B cell (primary cell): ENCODE measurements around the gene FKBP1B. TPM values are rescaled to one million over a fixed set of nuclear protein-coding genes. Genes with fewer than 3 reads are reported as not detected.

ENCODE experiments used
- ATAC-seq: fragments of 200-7000 bp; cut with Tn5 transposase; one replicate; pipeline ENCODE4 v1.10.0; 2021; ENCODE audit warnings: low read depth, mild to moderate bottlenecking, moderate number of reproducible peaks, moderate library complexity
- CTCF ChIA-PET: fragments of 350-600 bp; sonication (Branson Sonifier 250); formaldehyde crosslinking; loops from one replicate; lab custom pipeline; 2021; ENCODE audit warnings: antibody characterized with exemption, inconsistent platforms; lab: Charles Lee
- POLR2A ChIA-PET: fragments of 350-600 bp; sonication (Branson Sonifier 250); formaldehyde crosslinking; loops from one replicate; lab custom pipeline; 2021; ENCODE audit warnings: antibody characterized with exemption; lab: Charles Lee
- DNase-seq: peaks from one replicate; pipeline ENCODE4 v3.0.0; 2013
- H2AFZ ChIP-seq: 2 replicates; pipeline ENCODE4 v1.6.1; 2012; ENCODE audit warnings: mild to moderate bottlenecking, low read depth, low read length; ENCODE audit not compliant: insufficient read depth, poor library complexity, severe bottlenecking
- H3K27ac ChIP-seq, 2 donors: 1 replicate in 1 of 2; 2 replicates in 1 of 2; pipeline ENCODE4 v1.5.1; 2012 to 2013; ENCODE audit warnings: low read length in 2 of 2, mild to moderate bottlenecking in 2 of 2, moderate library complexity in 1 of 2
- H3K27me3 ChIP-seq, 4 experiments: fragments of 200-600 bp in 1 of 4; sonication (generic) in 1 of 4; replicated peaks in 1 of 4; 1 replicate in 2 of 4; 2 replicates in 2 of 4; pipeline versions ENCODE4 v1.6.1 to v1.7.0; 2013 to 2016; ENCODE audit warnings: low read length in 3 of 4, mild to moderate bottlenecking in 2 of 4, mixed read lengths in 1 of 4, moderate library complexity in 1 of 4; ENCODE audit not compliant: insufficient read depth in 4 of 4, control insufficient read depth in 3 of 4; ENCODE audit errors: control extremely low read depth in 1 of 4
- H3K36me3 ChIP-seq, 2 experiments: replicated peaks in 1 of 2; 1 replicate in 1 of 2; 2 replicates in 1 of 2; pipeline versions ENCODE4 v1.6.1 to v1.7.1; 2013; ENCODE audit warnings: low read length in 1 of 2; ENCODE audit not compliant: insufficient read depth in 2 of 2, control insufficient read depth in 1 of 2; ENCODE audit errors: control extremely low read depth in 1 of 2, extremely low read depth in 1 of 2
- H3K4me1 ChIP-seq, 2 donors: fragments of 200-600 bp in 1 of 2; sonication (generic) in 1 of 2; 1 replicate in 1 of 2; 2 replicates in 1 of 2; pipeline versions ENCODE4 v1.5.1 to v1.6.1; 2013 to 2017; ENCODE audit warnings: low read length in 2 of 2; ENCODE audit not compliant: control insufficient read depth in 2 of 2, insufficient read depth in 2 of 2
- H3K4me2 ChIP-seq: replicated peaks from 2 replicates; pipeline ENCODE3; 2012; ENCODE audit warnings: mild to moderate bottlenecking, low read depth, low read length; ENCODE audit not compliant: poor library complexity, severe bottlenecking
- H3K4me3 ChIP-seq, 5 experiments: fragments of 200-600 bp in 1 of 5; sonication (generic) in 1 of 5; 1 replicate in 3 of 5; 2 replicates in 2 of 5; pipeline versions ENCODE4 v1.5.1 to v1.7.0; 2011 to 2016; ENCODE audit warnings: low read length in 4 of 5, mild to moderate bottlenecking in 4 of 5, low read depth in 2 of 5, control low read depth in 1 of 5, moderate library complexity in 1 of 5; ENCODE audit not compliant: insufficient read depth in 1 of 5; ENCODE audit errors: control extremely low read depth in 1 of 5, extremely low read depth in 1 of 5
- H3K79me2 ChIP-seq: fragments of 200-600 bp; sonication (generic); one replicate; pipeline ENCODE4 v1.6.0; 2016; ENCODE audit warnings: low read length; ENCODE audit not compliant: control insufficient read depth, insufficient read depth
- H3K9ac ChIP-seq: fragments of 200-600 bp; sonication (generic); 2 replicates; pipeline ENCODE4 v1.6.1; 2017; ENCODE audit warnings: mild to moderate bottlenecking, low read length, moderate library complexity
- H3K9me3 ChIP-seq, 3 donors: one replicate each; pipeline versions ENCODE4 v1.6.1 to v1.7.1; 2013; ENCODE audit warnings: low read length in 2 of 3; ENCODE audit not compliant: control insufficient read depth in 2 of 3, insufficient read depth in 1 of 3; ENCODE audit errors: control extremely low read depth in 1 of 3
- H4K20me1 ChIP-seq: 2 replicates; pipeline ENCODE4 v1.6.0; 2012; ENCODE audit warnings: mild to moderate bottlenecking, low read length; ENCODE audit not compliant: insufficient read depth, control insufficient read depth, poor library complexity, severe bottlenecking
- H3K27ac Mint-ChIP-seq: one replicate; pipeline ENCODE4 v1.8.0; 2021; ENCODE audit warnings: mixed read lengths
- H3K27me3 Mint-ChIP-seq: one replicate; pipeline ENCODE4 v1.8.0; 2021; ENCODE audit warnings: mixed read lengths
- H3K4me1 Mint-ChIP-seq: one replicate; pipeline ENCODE4 v1.8.0; 2021; ENCODE audit warnings: mixed read lengths
- H3K4me3 Mint-ChIP-seq: one replicate; pipeline ENCODE4 v1.8.0; 2021; ENCODE audit warnings: mixed read lengths
- H3K9me3 Mint-ChIP-seq: one replicate; pipeline ENCODE4 v1.8.0; 2022; ENCODE audit warnings: mixed read lengths; ENCODE audit not compliant: insufficient read depth
- EZH2 ChIP-seq: IDR thresholded peaks from 2 replicates; pipeline ENCODE4 v1.6.1; 2012; ENCODE audit warnings: borderline replicate concordance, low read depth, mild to moderate bottlenecking, moderate library complexity, low read length; ENCODE audit not compliant: insufficient read depth, poor library complexity, severe bottlenecking
- WGBS: methylation state at CpG from one replicate; pipeline ENCODE4 v1.1.5; 2013; ENCODE audit warnings: missing lambda C conversion rate; ENCODE audit not compliant: insufficient coverage; 5-methylcytosine and 5-hydroxymethylcytosine counted together
- intact Hi-C: fragments of 100-400 bp; cut with micrococcal nuclease; formaldehyde crosslinking; loops from one replicate; pipeline ENCODE4 v1.10.0; 2022
- polyA plus RNA-seq: library from polyadenylated mRNA; depleted of rRNA; stranded (reverse); fragments of >200 nt; gene quantifications from 2 replicates; pipeline ENCODE4 v1.2.3, GENCODE V29; 2012
- total RNA-seq, 2 donors: library from RNA; stranded (reverse); fragments of 120-200 nt in 1 of 2; gene quantifications; 1 replicate in 1 of 2; 2 replicates in 1 of 2; pipeline versions ENCODE4 v1.2.3 to v1.2.4, GENCODE V29; 2013 to 2022
- TF ChIP-seq, protein P1 (sequence below): fragments of 200-600 bp; IDR thresholded peaks from one replicate; pipeline ENCODE4 v1.8.0; 2022; ENCODE audit warnings: antibody characterized with exemption, mild to moderate bottlenecking

Gene FKBP1B
- total and polyA plus RNA-seq, 2 donors (not counting 1 experiment from before 2014, with no cell fraction given), result 0.85 to 3.8 TPM

GRCh38 chr2:24038786-24039499, 10.6 kb upstream of the FKBP1B start:
- intact Hi-C loops, result no loop called here
- H2AFZ ChIP-seq, result no peak overlapping the region
- no peak overlapping the region for H3K9ac ChIP-seq
- ATAC-seq (no peak), DNase-seq (no peak)
- peaks cover 31% of the 10 kb centered on the region for H3K79me2 ChIP-seq
- WGBS, result 100% methylated on average over 6 of the region's 9 CpGs
- CTCF ChIA-PET, result interaction anchor here (0.7 kb wide), 1 partner anchor 51 kb away, joined by 3 read pairs; no protein-coding TSS in a partner anchor
- H3K27ac Mint-ChIP-seq, result no peak overlapping the region
- POLR2A ChIA-PET, result no interaction called here
- peaks cover 6% of the 10 kb centered on the region for H4K20me1 ChIP-seq
- H3K27ac ChIP-seq, result no peak overlapping the region
- no peak overlapping the region for H3K4me3 ChIP-seq
- no peaks in the 10 kb centered on the region for H3K9me3 Mint-ChIP-seq
- peaks cover 0 to 23% of the 10 kb centered on the region in 2 experiments for H3K36me3 ChIP-seq
- TF ChIP-seq, protein P1, sequence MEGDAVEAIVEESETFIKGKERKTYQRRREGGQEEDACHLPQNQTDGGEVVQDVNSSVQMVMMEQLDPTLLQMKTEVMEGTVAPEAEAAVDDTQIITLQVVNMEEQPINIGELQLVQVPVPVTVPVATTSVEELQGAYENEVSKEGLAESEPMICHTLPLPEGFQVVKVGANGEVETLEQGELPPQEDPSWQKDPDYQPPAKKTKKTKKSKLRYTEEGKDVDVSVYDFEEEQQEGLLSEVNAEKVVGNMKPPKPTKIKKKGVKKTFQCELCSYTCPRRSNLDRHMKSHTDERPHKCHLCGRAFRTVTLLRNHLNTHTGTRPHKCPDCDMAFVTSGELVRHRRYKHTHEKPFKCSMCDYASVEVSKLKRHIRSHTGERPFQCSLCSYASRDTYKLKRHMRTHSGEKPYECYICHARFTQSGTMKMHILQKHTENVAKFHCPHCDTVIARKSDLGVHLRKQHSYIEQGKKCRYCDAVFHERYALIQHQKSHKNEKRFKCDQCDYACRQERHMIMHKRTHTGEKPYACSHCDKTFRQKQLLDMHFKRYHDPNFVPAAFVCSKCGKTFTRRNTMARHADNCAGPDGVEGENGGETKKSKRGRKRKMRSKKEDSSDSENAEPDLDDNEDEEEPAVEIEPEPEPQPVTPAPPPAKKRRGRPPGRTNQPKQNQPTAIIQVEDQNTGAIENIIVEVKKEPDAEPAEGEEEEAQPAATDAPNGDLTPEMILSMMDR, result no peak
- TF ChIP-seq EZH2, result no peak
- H3K4me1 Mint-ChIP-seq, result peaks cover 10% of the 10 kb centered on the region
- H3K4me1 ChIP-seq, result no peaks in the 10 kb centered on the region
- H3K27me3 Mint-ChIP-seq, result no peaks in the 10 kb centered on the region
- H3K9me3 ChIP-seq, result no peaks in the 10 kb centered on the region
- no peaks in the 10 kb centered on the region for H3K27me3 ChIP-seq
- no peak overlapping the region for H3K4me3 Mint-ChIP-seq
- no peak overlapping the region for H3K4me2 ChIP-seq

DNA sequence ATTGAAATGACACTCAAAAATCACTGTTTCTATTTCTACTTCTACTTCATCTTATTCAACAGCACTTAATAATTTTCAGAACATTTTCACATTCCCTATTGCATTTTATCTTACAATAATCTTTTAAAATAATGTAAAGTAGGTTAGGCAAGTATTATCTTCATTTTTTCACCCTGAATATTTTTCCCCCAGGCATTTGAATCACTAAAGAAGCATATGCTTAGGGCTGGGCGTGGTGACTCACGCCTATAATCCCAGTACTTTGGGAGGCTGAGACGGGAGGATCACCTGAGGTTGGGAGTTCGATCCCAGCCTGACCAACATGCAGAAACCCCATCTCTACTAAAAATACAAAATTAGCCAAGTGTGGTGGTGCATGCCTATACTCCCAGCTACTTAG, 9.0 kb upstream of the FKBP1B start:
- CTCF ChIA-PET, result no interaction called here
- no peak overlapping the region for H3K4me3 ChIP-seq

More for the DNA sequence above, 9.0 kb upstream of the FKBP1B start:
- no peak overlapping the region for H3K4me2 ChIP-seq
- peaks cover 27% of the 10 kb centered on the region for H3K79me2 ChIP-seq
- no peaks in the 10 kb centered on the region for H3K27me3 ChIP-seq
- Mint-ChIP-seq H3K27ac (no peak overlapping the region), H3K9me3 (no peaks in the 10 kb centered on the region), H3K27me3 (no peaks in the 10 kb centered on the region), H3K4me3 (no peak overlapping the region), H3K4me1 (peaks cover 10% of the 10 kb centered on the region)
- no peak overlapping the region for H2AFZ ChIP-seq
- POLR2A ChIA-PET, result no interaction called here
- no peak overlapping the region for H3K9ac ChIP-seq
- peaks cover 0 to 23% of the 10 kb centered on the region in 2 experiments for H3K36me3 ChIP-seq
- ATAC-seq, result no peak
- H3K4me1 ChIP-seq, result no peaks in the 10 kb centered on the region
- no peak for TF ChIP-seq EZH2
- TF ChIP-seq, protein P1, result no peak
- 100% methylated on average over 3 of the region's 4 CpGs for WGBS
- no peaks in the 10 kb centered on the region for H3K9me3 ChIP-seq
- no peak overlapping the region for H3K27ac ChIP-seq
- intact Hi-C loops, result no loop called here
- DNase-seq, result no peak
- peaks cover 6% of the 10 kb centered on the region for H4K20me1 ChIP-seq
